ENCODE results near the gene LRIG1.

DNA sequence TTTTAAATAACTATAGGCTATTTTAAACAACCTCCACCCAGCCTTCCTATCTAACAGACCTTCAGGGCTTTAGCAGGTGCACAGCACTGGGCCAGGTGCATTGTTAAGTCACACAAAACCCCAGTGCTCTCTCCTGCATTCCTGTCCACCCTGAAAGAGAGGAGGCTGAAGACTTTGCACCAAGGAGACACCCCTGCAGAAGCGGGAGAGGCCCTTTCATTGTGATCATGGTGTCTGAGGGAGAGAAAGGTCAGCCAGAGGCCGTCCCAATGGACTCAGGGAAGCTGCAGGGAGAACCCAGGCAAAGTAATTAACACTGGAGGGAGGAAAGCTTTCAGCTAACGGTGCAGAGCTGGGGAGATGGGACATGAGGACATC, 5.2 kb downstream of the LRIG1 start:
- TF ChIP-seq, protein P1, sequence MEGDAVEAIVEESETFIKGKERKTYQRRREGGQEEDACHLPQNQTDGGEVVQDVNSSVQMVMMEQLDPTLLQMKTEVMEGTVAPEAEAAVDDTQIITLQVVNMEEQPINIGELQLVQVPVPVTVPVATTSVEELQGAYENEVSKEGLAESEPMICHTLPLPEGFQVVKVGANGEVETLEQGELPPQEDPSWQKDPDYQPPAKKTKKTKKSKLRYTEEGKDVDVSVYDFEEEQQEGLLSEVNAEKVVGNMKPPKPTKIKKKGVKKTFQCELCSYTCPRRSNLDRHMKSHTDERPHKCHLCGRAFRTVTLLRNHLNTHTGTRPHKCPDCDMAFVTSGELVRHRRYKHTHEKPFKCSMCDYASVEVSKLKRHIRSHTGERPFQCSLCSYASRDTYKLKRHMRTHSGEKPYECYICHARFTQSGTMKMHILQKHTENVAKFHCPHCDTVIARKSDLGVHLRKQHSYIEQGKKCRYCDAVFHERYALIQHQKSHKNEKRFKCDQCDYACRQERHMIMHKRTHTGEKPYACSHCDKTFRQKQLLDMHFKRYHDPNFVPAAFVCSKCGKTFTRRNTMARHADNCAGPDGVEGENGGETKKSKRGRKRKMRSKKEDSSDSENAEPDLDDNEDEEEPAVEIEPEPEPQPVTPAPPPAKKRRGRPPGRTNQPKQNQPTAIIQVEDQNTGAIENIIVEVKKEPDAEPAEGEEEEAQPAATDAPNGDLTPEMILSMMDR (IDR thresholded peaks at IDR 0.05): no peak
- TF ChIP-seq POLR2A (IDR thresholded peaks at IDR 0.05): no peak
